WTC11 (cell line): Measurements from ENCODE around the gene THOC5. TPM values are rescaled to one million over a fixed set of nuclear protein-coding genes. Genes with fewer than 3 reads are reported as not detected.

Source experiments
- ATF1 ChIP-seq: sonication (generic); formaldehyde crosslinking; IDR thresholded peaks from 2 replicates; pipeline ENCODE4 v1.8.1; 2023; ENCODE audit warnings: mild to moderate bottlenecking, moderate library complexity, missing genetic modification reagents
- CREM ChIP-seq: sonication (generic); formaldehyde crosslinking; IDR thresholded peaks from 2 replicates; pipeline ENCODE4 v1.8.1; 2022; ENCODE audit warnings: mild to moderate bottlenecking, missing genetic modification reagents, moderate library complexity
- ELF4 ChIP-seq: sonication (generic); formaldehyde crosslinking; IDR thresholded peaks from 2 replicates; pipeline ENCODE4 v1.8.1; 2022; ENCODE audit warnings: low read depth, mild to moderate bottlenecking, moderate library complexity, missing genetic modification reagents
- EMX1 ChIP-seq: fragments of 250-450 bp; sonication (Bioruptor Pico); IDR thresholded peaks from 2 replicates; pipeline ENCODE4 v1.8.0; 2021; ENCODE audit warnings: mild to moderate bottlenecking
- ETV6 ChIP-seq: sonication (generic); formaldehyde crosslinking; IDR thresholded peaks from 2 replicates; pipeline ENCODE4 v1.8.1; 2022; ENCODE audit warnings: mild to moderate bottlenecking, missing genetic modification reagents
- FOXJ3 ChIP-seq: sonication (generic); formaldehyde crosslinking; IDR thresholded peaks from 2 replicates; pipeline ENCODE4 v1.9.0; 2021; ENCODE audit warnings: missing genetic modification reagents, mild to moderate bottlenecking, borderline replicate concordance
- FOXK1 ChIP-seq: sonication (generic); formaldehyde crosslinking; IDR thresholded peaks from 2 replicates; pipeline ENCODE4 v1.8.0; 2022; ENCODE audit warnings: mild to moderate bottlenecking, moderate library complexity, missing genetic modification reagents
- FOXP1 ChIP-seq: sonication (generic); formaldehyde crosslinking; IDR thresholded peaks from 2 replicates; pipeline ENCODE4 v1.8.0; 2022; ENCODE audit warnings: missing genetic modification reagents, mild to moderate bottlenecking, moderate library complexity, borderline replicate concordance
- HMGXB4 ChIP-seq: sonication (generic); formaldehyde crosslinking; IDR thresholded peaks from 2 replicates; pipeline ENCODE4 v1.8.1; 2023; ENCODE audit warnings: mild to moderate bottlenecking, moderate library complexity, missing genetic modification reagents
- JAZF1 ChIP-seq: fragments of 250-450 bp; sonication (Bioruptor Pico); IDR thresholded peaks from 2 replicates; pipeline ENCODE4 v1.9.0; 2021; ENCODE audit warnings: moderate library complexity, mild to moderate bottlenecking, inconsistent platforms
- JUN ChIP-seq: sonication (generic); formaldehyde crosslinking; IDR thresholded peaks from 2 replicates; pipeline ENCODE4 v1.8.0; 2023; ENCODE audit warnings: mild to moderate bottlenecking, missing genetic modification reagents
- NFYB ChIP-seq: sonication (generic); formaldehyde crosslinking; conservative IDR thresholded peaks from 2 replicates; pipeline ENCODE4 v1.8.0; 2022; ENCODE audit warnings: low read depth, missing genetic modification reagents
- NR3C1 ChIP-seq: sonication (generic); formaldehyde crosslinking; conservative IDR thresholded peaks from 2 replicates; pipeline ENCODE4 v1.8.1; 2023; ENCODE audit warnings: low read depth, mild to moderate bottlenecking, missing genetic modification reagents
- OVOL2 ChIP-seq: fragments of 250-450 bp; sonication (Bioruptor Pico); IDR thresholded peaks from 2 replicates; pipeline ENCODE4 v1.9.0; 2021; ENCODE audit warnings: mild to moderate bottlenecking, borderline replicate concordance
- PREB ChIP-seq: sonication (generic); formaldehyde crosslinking; IDR thresholded peaks from 2 replicates; pipeline ENCODE4 v1.8.1; 2022; ENCODE audit warnings: mild to moderate bottlenecking, missing genetic modification reagents, moderate library complexity, borderline replicate concordance
- RELA ChIP-seq: sonication (generic); formaldehyde crosslinking; IDR thresholded peaks from 2 replicates; pipeline ENCODE4 v1.8.1; 2022; ENCODE audit warnings: missing genetic modification reagents, mild to moderate bottlenecking, borderline replicate concordance
- SMAD4 ChIP-seq: sonication (generic); formaldehyde crosslinking; IDR thresholded peaks from 2 replicates; pipeline ENCODE4 v1.8.0; 2022; ENCODE audit warnings: mild to moderate bottlenecking, missing genetic modification reagents
- TCF7 ChIP-seq: sonication (generic); formaldehyde crosslinking; IDR thresholded peaks from 2 replicates; pipeline ENCODE4 v1.8.0; 2022; ENCODE audit warnings: mild to moderate bottlenecking, low read depth, missing genetic modification reagents, moderate library complexity
- TEAD1 ChIP-seq: sonication (generic); formaldehyde crosslinking; IDR thresholded peaks from 2 replicates; pipeline ENCODE4 v1.8.0; 2022; ENCODE audit warnings: mild to moderate bottlenecking, missing genetic modification reagents
- TEAD4 ChIP-seq: sonication (generic); formaldehyde crosslinking; IDR thresholded peaks from 2 replicates; pipeline ENCODE4 v1.8.0; 2022; ENCODE audit warnings: mild to moderate bottlenecking, missing genetic modification reagents
- ZNF138 ChIP-seq: sonication (generic); formaldehyde crosslinking; conservative IDR thresholded peaks from 2 replicates; pipeline ENCODE4 v1.8.1; 2022; ENCODE audit warnings: mild to moderate bottlenecking, moderate library complexity, missing genetic modification reagents
- ZNF219 ChIP-seq: sonication (generic); formaldehyde crosslinking; IDR thresholded peaks from 2 replicates; pipeline ENCODE4 v1.8.0; 2023; ENCODE audit warnings: missing genetic modification reagents, mild to moderate bottlenecking, borderline replicate concordance
- ZNF263 ChIP-seq: sonication (generic); formaldehyde crosslinking; IDR thresholded peaks from 2 replicates; pipeline ENCODE4 v1.8.1; 2022; ENCODE audit warnings: low read depth, mild to moderate bottlenecking, moderate library complexity, missing genetic modification reagents
- ZNF317 ChIP-seq: sonication (generic); formaldehyde crosslinking; IDR thresholded peaks from 2 replicates; pipeline ENCODE4 v1.8.1; 2023; ENCODE audit warnings: low read depth, mild to moderate bottlenecking, moderate library complexity, missing genetic modification reagents, borderline replicate concordance
- ZNF396 ChIP-seq: fragments of 250-450 bp; sonication (Bioruptor Pico); IDR thresholded peaks from 2 replicates; pipeline ENCODE4 v1.8.0; 2021; ENCODE audit warnings: mild to moderate bottlenecking, moderate library complexity, borderline replicate concordance
- ZNF416 ChIP-seq: fragments of 250-450 bp; sonication (Bioruptor Pico); IDR thresholded peaks from 2 replicates; pipeline ENCODE4 v1.9.0; 2021; ENCODE audit warnings: mild to moderate bottlenecking, inconsistent platforms
- ZNF512 ChIP-seq: sonication (generic); formaldehyde crosslinking; IDR thresholded peaks from 2 replicates; pipeline ENCODE4 v1.8.1; 2022; ENCODE audit warnings: missing genetic modification reagents, borderline replicate concordance
- ZSCAN18 ChIP-seq: fragments of 250-450 bp; sonication (Bioruptor Pico); IDR thresholded peaks from 2 replicates; pipeline ENCODE4 v2.1.2; 2022; ENCODE audit warnings: mild to moderate bottlenecking, moderate library complexity
- total RNA-seq: library from RNA; stranded (reverse); gene quantifications from 3 replicates; pipeline ENCODE4 v1.2.3, GENCODE V29; 2021
- TF ChIP-seq, protein P1 (sequence below): fragments of 250-450 bp; sonication (Bioruptor Pico); conservative IDR thresholded peaks from 2 replicates; pipeline ENCODE4 v1.9.0; 2021; ENCODE audit warnings: mild to moderate bottlenecking
- TF ChIP-seq, protein P2 (sequence below): sonication (generic); formaldehyde crosslinking; IDR thresholded peaks from 2 replicates; pipeline ENCODE4 v1.8.0; 2022; ENCODE audit warnings: mild to moderate bottlenecking, missing genetic modification reagents
- TF ChIP-seq, protein P3 (sequence below): sonication (generic); formaldehyde crosslinking; IDR thresholded peaks from 2 replicates; pipeline ENCODE4 v1.8.1; 2023; ENCODE audit warnings: mild to moderate bottlenecking, missing genetic modification reagents, moderate library complexity

Gene THOC5
- total RNA-seq, 1 experiment from 2014 or later = 51.2 TPM

DNA sequence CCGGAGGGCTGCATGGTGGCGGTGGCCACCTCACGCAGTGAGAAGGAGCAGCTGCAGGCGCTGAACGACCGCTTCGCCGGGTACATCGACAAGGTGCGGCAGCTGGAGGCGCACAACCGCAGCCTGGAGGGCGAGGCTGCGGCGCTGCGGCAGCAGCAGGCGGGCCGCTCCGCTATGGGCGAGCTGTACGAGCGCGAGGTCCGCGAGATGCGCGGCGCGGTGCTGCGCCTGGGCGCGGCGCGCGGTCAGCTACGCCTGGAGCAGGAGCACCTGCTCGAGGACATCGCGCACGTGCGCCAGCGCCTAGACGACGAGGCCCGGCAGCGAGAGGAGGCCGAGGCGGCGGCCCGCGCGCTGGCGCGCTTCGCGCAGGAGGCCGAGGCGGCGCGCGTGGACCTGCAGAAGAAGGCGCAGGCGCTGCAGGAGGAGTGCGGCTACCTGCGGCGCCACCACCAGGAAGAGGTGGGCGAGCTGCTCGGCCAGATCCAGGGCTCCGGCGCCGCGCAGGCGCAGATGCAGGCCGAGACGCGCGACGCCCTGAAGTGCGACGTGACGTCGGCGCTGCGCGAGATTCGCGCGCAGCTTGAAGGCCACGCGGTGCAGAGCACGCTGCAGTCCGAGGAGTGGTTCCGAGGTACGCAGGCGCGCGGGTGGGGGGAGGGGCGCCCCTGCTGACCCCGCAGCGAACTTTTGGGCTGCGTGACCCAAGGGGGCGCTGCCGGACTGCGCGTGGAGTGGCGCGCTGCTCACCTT is 72.9 kb downstream of the THOC5 start (continued):
- TF ChIP-seq TCF7 (CRISPR knock-in tag) = peak; percentile 100
- peak; percentile 99 for TF ChIP-seq FOXK1 (CRISPR knock-in tag)
- TF ChIP-seq, protein P1, sequence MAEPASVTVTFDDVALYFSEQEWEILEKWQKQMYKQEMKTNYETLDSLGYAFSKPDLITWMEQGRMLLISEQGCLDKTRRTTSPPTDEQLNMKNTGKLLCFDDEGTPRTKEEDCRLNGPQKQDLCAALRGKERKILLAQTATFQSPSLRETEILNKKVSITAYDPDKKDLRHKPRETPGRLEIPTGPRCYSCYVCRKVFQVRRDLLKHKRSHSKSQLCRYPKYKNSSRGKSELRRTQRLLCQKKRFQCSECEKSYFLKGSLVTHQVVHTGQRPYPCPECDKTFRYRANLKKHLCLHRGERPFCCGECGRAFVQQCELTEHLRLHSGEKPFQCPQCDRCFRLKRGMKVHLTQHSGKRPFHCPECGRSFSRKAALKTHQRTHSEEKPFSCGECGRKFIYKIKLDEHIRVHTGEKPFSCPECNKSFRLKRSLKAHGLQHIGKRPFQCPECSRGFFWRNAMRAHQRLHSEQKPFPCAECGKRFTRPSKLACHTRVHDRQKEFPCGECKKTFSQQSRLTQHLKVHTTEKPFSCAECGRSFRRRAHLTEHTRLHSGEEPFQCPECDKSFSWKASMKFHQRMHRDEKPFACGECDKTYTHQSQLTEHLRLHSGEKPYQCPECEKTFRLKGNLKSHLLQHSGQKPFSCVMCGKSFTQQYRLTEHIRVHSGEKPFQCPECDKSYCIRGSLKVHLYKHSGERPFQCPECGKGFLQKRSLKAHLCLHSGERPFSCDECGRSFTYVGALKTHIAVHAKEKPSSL (CRISPR knock-in tag) = no peak
- TF ChIP-seq ZNF317 (CRISPR knock-in tag) = peak; percentile 88
- no peak for TF ChIP-seq ZNF416 (CRISPR knock-in tag)
- TF ChIP-seq ZNF138 (CRISPR knock-in tag) = peak; percentile 98
- peak; percentile 77 for TF ChIP-seq NFYB (CRISPR knock-in tag)
- TF ChIP-seq, protein P2, sequence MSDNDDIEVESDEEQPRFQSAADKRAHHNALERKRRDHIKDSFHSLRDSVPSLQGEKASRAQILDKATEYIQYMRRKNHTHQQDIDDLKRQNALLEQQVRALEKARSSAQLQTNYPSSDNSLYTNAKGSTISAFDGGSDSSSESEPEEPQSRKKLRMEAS = peak; percentile 96
- peak; percentile 99 for TF ChIP-seq ELF4 (CRISPR knock-in tag)
- no peak for TF ChIP-seq OVOL2 (CRISPR knock-in tag)
- TF ChIP-seq ZNF219 (CRISPR knock-in tag) = peak; percentile 99
- no peak for TF ChIP-seq EMX1 (CRISPR knock-in tag)
- TF ChIP-seq JAZF1 (CRISPR knock-in tag) = no peak
- TF ChIP-seq HMGXB4 (CRISPR knock-in tag) = peak; percentile 97
- TF ChIP-seq ZNF263 (CRISPR knock-in tag) = peak; percentile 93
- TF ChIP-seq CREM (CRISPR knock-in tag) = peak; percentile 93
- no peak for TF ChIP-seq ZNF396 (CRISPR knock-in tag)
- TF ChIP-seq TEAD1 = peak; percentile 99
- no peak for TF ChIP-seq ZSCAN18 (CRISPR knock-in tag)
- TF ChIP-seq RELA (CRISPR knock-in tag) = peak; percentile 99
- TF ChIP-seq TEAD4 (CRISPR knock-in tag) = peak; percentile 99
- 0 out of 2 replicates have a peak, but pooled peaks have one; percentile 61 for TF ChIP-seq ZNF512
- peak; percentile 96 for TF ChIP-seq NR3C1 (CRISPR knock-in tag)
- TF ChIP-seq ATF1 (CRISPR knock-in tag) = peak; percentile 98
- TF ChIP-seq PREB (CRISPR knock-in tag) = peak; percentile 97; the same call in 1 of the 2 replicates
- TF ChIP-seq FOXJ3 = no peak
- TF ChIP-seq ETV6 = peak; percentile 99
- TF ChIP-seq FOXP1 (CRISPR knock-in tag) = peak; percentile 100
- peak; percentile 99 for TF ChIP-seq JUN (CRISPR knock-in tag)
- peak; percentile 99 for TF ChIP-seq SMAD4 (CRISPR knock-in tag)
- TF ChIP-seq, protein P3, sequence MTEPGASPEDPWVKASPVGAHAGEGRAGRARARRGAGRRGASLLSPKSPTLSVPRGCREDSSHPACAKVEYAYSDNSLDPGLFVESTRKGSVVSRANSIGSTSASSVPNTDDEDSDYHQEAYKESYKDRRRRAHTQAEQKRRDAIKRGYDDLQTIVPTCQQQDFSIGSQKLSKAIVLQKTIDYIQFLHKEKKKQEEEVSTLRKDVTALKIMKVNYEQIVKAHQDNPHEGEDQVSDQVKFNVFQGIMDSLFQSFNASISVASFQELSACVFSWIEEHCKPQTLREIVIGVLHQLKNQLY (CRISPR knock-in tag) = peak; percentile 95; the same call in 1 of the 2 replicates
